ENCODE data around the gene SIGLEC10. TPM values are rescaled to one million over a fixed set of nuclear protein-coding genes. Genes with fewer than 3 reads are reported as not detected.
A peak's percentile ranks its signal among the peaks of the same experiment; 100 is the strongest.
"Not testable (repeated sequence)": the region's sequence is repeated elsewhere in the genome, so short reads cannot be mapped to it uniquely, and the experiment has no call there.

Gene SIGLEC10
- total and polyA plus RNA-seq, 2 experiments from 2014 or later, result 0.47 TPM; not detected in 1

DNA sequence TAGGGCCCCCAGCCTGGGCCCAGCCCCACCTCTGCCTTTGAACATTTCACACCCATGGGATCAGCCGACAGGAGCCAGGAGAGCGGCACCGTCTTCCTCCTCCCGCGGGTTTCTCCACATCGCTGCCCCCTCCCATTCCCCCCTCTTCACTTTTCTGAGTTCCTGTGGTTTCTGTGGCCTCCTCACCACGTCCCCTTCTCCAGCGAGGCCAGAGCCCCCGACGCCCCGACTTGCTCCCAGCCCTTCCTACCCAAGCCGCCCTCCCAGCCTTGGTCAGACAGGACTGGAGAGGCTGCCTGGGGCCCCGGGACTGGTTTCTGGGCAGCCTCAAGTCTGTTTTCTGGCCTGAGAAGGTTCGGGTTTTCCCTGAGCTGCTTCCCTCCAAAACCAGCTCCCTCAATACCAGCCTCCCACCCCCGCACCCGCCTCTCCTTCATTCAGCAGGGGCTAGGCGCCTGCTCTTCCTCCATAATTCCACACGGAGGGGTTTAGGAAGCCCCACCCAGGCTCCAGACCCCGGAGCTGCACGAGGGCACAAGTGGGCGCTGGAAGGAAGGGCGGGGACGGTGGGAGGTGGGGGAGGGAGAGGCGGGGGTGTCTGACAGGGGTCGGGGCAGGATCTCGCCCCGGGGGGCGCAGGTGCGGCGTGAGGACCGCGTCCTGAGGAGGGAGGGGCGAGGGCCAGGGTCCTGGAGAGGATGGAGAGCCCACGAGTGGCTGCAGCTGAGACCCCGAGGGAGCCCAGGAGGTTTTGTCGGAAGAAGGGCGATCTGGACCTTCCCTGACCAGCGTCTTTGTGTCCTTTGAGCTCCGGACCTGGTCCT lies 4.0 kb upstream of the SIGLEC10 start:
- H3K79me2 ChIP-seq (replicated peaks; ENCODE audit: insufficient read depth), result no peaks in the 10 kb centered on the region
- H3K27ac Mint-ChIP-seq, result no peak overlapping the region
- peaks cover 6% of the 10 kb centered on the region; the same call in 1 of the 2 replicates for H3K4me1 ChIP-seq (ENCODE audit: insufficient read depth)
- ATAC-seq (peak; percentile 38), DNase-seq (ENCODE audit: low spot score) (peak; percentile 26)
- H3K9me3 Mint-ChIP-seq, result peaks cover 8% of the 10 kb centered on the region; the same call in 2 of the 3 replicates
- peak overlapping the region; percentile 56; the same call in 1 of the 2 replicates for H2AFZ ChIP-seq
- no peaks in the 10 kb centered on the region for H3F3A ChIP-seq (replicated peaks; ENCODE audit: low read depth)
- peak overlapping the region; percentile 59 for H3K4me3 Mint-ChIP-seq
- no peaks in the 10 kb centered on the region for H3K36me3 ChIP-seq (ENCODE audit: insufficient read depth)
- H3K27me3 Mint-ChIP-seq (ENCODE audit: insufficient read depth, low read depth, poor library complexity), result peaks cover 33% of the 10 kb centered on the region
- H3K4me1 Mint-ChIP-seq, result peaks cover 6% of the 10 kb centered on the region; the same call in 1 of the 3 replicates
- H3K27ac ChIP-seq (ENCODE audit: low read depth), result no peak overlapping the region
- H3K27me3 ChIP-seq (ENCODE audit: insufficient read depth), result peaks cover 10% of the 10 kb centered on the region; the same call in 1 of the 2 replicates
- H4K20me1 ChIP-seq (replicated peaks; ENCODE audit: insufficient read depth), result no peaks in the 10 kb centered on the region
- no peak for TF ChIP-seq JUNB (IDR thresholded peaks at IDR 0.05; ENCODE audit: unreplicated experiment)
- TF ChIP-seq, protein P1, sequence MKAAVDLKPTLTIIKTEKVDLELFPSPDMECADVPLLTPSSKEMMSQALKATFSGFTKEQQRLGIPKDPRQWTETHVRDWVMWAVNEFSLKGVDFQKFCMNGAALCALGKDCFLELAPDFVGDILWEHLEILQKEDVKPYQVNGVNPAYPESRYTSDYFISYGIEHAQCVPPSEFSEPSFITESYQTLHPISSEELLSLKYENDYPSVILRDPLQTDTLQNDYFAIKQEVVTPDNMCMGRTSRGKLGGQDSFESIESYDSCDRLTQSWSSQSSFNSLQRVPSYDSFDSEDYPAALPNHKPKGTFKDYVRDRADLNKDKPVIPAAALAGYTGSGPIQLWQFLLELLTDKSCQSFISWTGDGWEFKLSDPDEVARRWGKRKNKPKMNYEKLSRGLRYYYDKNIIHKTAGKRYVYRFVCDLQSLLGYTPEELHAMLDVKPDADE (IDR thresholded peaks at IDR 0.05), result no peak
- TF ChIP-seq, protein P2, sequence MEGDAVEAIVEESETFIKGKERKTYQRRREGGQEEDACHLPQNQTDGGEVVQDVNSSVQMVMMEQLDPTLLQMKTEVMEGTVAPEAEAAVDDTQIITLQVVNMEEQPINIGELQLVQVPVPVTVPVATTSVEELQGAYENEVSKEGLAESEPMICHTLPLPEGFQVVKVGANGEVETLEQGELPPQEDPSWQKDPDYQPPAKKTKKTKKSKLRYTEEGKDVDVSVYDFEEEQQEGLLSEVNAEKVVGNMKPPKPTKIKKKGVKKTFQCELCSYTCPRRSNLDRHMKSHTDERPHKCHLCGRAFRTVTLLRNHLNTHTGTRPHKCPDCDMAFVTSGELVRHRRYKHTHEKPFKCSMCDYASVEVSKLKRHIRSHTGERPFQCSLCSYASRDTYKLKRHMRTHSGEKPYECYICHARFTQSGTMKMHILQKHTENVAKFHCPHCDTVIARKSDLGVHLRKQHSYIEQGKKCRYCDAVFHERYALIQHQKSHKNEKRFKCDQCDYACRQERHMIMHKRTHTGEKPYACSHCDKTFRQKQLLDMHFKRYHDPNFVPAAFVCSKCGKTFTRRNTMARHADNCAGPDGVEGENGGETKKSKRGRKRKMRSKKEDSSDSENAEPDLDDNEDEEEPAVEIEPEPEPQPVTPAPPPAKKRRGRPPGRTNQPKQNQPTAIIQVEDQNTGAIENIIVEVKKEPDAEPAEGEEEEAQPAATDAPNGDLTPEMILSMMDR (conservative IDR thresholded peaks at IDR 0.05; ENCODE audit: low read depth in 2 of 2), result no peak
- TF ChIP-seq, protein P3, sequence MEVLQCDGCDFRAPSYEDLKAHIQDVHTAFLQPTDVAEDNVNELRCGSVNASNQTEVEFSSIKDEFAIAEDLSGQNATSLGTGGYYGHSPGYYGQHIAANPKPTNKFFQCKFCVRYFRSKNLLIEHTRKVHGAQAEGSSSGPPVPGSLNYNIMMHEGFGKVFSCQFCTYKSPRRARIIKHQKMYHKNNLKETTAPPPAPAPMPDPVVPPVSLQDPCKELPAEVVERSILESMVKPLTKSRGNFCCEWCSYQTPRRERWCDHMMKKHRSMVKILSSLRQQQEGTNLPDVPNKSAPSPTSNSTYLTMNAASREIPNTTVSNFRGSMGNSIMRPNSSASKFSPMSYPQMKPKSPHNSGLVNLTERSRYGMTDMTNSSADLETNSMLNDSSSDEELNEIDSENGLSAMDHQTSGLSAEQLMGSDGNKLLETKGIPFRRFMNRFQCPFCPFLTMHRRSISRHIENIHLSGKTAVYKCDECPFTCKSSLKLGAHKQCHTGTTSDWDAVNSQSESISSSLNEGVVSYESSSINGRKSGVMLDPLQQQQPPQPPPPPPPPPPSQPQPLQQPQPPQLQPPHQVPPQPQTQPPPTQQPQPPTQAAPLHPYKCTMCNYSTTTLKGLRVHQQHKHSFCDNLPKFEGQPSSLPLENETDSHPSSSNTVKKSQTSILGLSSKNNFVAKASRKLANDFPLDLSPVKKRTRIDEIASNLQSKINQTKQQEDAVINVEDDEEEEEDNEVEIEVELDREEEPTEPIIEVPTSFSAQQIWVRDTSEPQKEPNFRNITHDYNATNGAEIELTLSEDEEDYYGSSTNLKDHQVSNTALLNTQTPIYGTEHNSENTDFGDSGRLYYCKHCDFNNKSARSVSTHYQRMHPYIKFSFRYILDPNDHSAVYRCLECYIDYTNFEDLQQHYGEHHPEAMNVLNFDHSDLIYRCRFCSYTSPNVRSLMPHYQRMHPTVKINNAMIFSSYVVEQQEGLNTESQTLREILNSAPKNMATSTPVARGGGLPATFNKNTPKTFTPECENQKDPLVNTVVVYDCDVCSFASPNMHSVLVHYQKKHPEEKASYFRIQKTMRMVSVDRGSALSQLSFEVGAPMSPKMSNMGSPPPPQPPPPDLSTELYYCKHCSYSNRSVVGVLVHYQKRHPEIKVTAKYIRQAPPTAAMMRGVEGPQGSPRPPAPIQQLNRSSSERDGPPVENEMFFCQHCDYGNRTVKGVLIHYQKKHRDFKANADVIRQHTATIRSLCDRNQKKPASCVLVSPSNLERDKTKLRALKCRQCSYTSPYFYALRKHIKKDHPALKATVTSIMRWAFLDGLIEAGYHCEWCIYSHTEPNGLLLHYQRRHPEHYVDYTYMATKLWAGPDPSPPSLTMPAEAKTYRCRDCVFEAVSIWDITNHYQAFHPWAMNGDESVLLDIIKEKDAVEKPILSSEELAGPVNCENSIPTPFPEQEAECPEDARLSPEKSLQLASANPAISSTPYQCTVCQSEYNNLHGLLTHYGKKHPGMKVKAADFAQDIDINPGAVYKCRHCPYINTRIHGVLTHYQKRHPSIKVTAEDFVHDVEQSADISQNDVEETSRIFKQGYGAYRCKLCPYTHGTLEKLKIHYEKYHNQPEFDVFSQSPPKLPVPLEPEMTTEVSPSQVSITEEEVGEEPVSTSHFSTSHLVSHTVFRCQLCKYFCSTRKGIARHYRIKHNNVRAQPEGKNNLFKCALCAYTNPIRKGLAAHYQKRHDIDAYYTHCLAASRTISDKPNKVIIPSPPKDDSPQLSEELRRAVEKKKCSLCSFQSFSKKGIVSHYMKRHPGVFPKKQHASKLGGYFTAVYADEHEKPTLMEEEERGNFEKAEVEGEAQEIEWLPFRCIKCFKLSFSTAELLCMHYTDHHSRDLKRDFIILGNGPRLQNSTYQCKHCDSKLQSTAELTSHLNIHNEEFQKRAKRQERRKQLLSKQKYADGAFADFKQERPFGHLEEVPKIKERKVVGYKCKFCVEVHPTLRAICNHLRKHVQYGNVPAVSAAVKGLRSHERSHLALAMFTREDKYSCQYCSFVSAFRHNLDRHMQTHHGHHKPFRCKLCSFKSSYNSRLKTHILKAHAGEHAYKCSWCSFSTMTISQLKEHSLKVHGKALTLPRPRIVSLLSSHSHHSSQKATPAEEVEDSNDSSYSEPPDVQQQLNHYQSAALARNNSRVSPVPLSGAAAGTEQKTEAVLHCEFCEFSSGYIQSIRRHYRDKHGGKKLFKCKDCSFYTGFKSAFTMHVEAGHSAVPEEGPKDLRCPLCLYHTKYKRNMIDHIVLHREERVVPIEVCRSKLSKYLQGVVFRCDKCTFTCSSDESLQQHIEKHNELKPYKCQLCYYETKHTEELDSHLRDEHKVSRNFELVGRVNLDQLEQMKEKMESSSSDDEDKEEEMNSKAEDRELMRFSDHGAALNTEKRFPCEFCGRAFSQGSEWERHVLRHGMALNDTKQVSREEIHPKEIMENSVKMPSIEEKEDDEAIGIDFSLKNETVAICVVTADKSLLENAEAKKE (CRISPR knock-in tag; IDR thresholded peaks at IDR 0.05), result no peak
- no peak for TF ChIP-seq CREB1 (CRISPR knock-in tag; IDR thresholded peaks at IDR 0.05; ENCODE audit: low read depth)
- H3K36me3 Mint-ChIP-seq (ENCODE audit: low read depth), result no peaks in the 10 kb centered on the region
- H3K9me2 ChIP-seq (ENCODE audit: insufficient read depth), result no peaks in the 10 kb centered on the region
- peak overlapping the region; percentile 78 for H3K4me2 ChIP-seq
- H3K4me3 ChIP-seq, result peak overlapping the region; percentile 44

DNA sequence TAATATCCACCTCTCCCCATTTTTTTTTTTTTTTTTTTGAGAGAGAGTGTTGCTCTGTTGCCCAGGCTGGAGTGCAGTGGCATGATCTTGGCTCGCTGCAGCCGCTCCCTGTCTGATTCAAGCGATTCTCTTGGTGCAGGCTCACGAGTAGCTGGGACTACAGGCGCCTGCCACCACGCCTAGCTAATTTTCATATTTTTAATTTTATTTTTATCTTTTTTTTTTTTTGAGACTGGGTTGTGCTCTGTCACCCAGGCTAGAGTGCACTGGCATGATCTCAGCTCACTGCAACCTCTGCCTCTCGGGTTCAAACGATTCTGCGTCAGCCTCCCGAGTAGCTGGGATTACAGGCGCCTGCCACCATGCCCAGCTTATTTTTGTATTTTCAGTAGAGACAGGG lies 3.1 kb upstream of the SIGLEC10 start:
- not testable (repeated sequence) for H3K4me3 Mint-ChIP-seq; H3F3A ChIP-seq (replicated peaks; ENCODE audit: low read depth); H3K36me3 Mint-ChIP-seq (ENCODE audit: low read depth); H3K4me2 ChIP-seq; H3K4me1 Mint-ChIP-seq; ATAC-seq; H3K79me2 ChIP-seq (replicated peaks; ENCODE audit: insufficient read depth); H3K4me1 ChIP-seq (ENCODE audit: insufficient read depth); H3K9me2 ChIP-seq (ENCODE audit: insufficient read depth); H3K36me3 ChIP-seq (ENCODE audit: insufficient read depth); H3K27ac Mint-ChIP-seq; DNase-seq (ENCODE audit: low spot score); H4K20me1 ChIP-seq (replicated peaks; ENCODE audit: insufficient read depth); H3K9me3 Mint-ChIP-seq; H3K4me3 ChIP-seq; H2AFZ ChIP-seq; H3K27ac ChIP-seq (ENCODE audit: low read depth)
- peaks cover 10% of the 10 kb centered on the region; the same call in 1 of the 2 replicates for H3K27me3 ChIP-seq (ENCODE audit: insufficient read depth)
- peaks cover 31% of the 10 kb centered on the region for H3K27me3 Mint-ChIP-seq (ENCODE audit: insufficient read depth, low read depth, poor library complexity)
